H1 (cell line): ENCODE data around the gene SLCO4A1. TPM values are rescaled to one million over a fixed set of nuclear protein-coding genes. Genes with fewer than 3 reads are reported as not detected.

Source experiments
- ATF2 ChIP-seq: IDR thresholded peaks from 2 replicates; pipeline ENCODE4 v1.6.1; 2012; ENCODE audit warnings: low read length, inconsistent platforms
- CBX5 ChIP-seq: fragments of 300-800, 300-1000 bp; sonication (generic); IDR thresholded peaks from 2 replicates; pipeline ENCODE4 v1.7.1; 2016; ENCODE audit warnings: antibody characterized with exemption, low read length, low read depth
- CREB1 ChIP-seq: IDR thresholded peaks from 2 replicates; pipeline ENCODE4 v1.6.1; 2012; ENCODE audit warnings: inconsistent platforms
- CTCF ChIP-seq, 3 experiments: IDR thresholded peaks; 1 replicate in 2 of 3; 2 replicates in 1 of 3; pipeline versions ENCODE4 v1.5.1 to v1.6.1; 2011; ENCODE audit warnings: low read length in 3 of 3, mild to moderate bottlenecking in 3 of 3, inconsistent platforms in 2 of 3, low read depth in 1 of 3, moderate library complexity in 1 of 3; ENCODE audit not compliant: insufficient read depth in 1 of 3; ENCODE audit errors: control extremely low read depth in 1 of 3
- JUND ChIP-seq: IDR thresholded peaks from 2 replicates; pipeline ENCODE4 v1.6.1; 2011; ENCODE audit warnings: mild to moderate bottlenecking, improper control_type of control experiment, low read length
- SIRT6 ChIP-seq: IDR thresholded peaks from one replicate; pipeline ENCODE4 v1.7.1; 2012; ENCODE audit warnings: low read length, inconsistent platforms
- SP4 ChIP-seq: IDR thresholded peaks from 2 replicates; pipeline ENCODE4 v1.6.1; 2012; ENCODE audit warnings: low read length, inconsistent platforms
- polyA plus RNA-seq, 7 experiments: library from polyadenylated mRNA; depleted of rRNA in 3 of 7; stranded (reverse) in 5 of 7; unstranded in 2 of 7; fragments of >200 nt in 5 of 7; fragments of 200-250 nt in 2 of 7; gene quantifications; 1 replicate in 5 of 7; 2 replicates in 1 of 7; 4 replicates in 1 of 7; pipeline versions ENCODE4 v1.2.1 to v1.2.3, GENCODE V29; 2011 to 2013; ENCODE audit warnings: missing spikeins in 2 of 7, mixed read lengths in 2 of 7
- total RNA-seq: library from RNA; stranded (reverse); fragmentation: NEBNext Ultra II Directional; extraction: Animal tissue kit (Norgen Biotek cat#: 25700); gene quantifications from 2 replicates; pipeline ENCODE4 v1.2.1, GENCODE V29; 2021

Gene SLCO4A1
- total and polyA plus RNA-seq, 2 of the 8 experiments (the other 6 are each of a cell fraction or from before 2014, with no cell fraction given), result 10.5 to 18.5 TPM

- TF ChIP-seq CTCF (IDR thresholded peaks at IDR 0.05; ENCODE audit: control extremely low read depth in 1 of 3, insufficient read depth in 1 of 3, low read depth in 1 of 3, low read length in 3 of 3) (no peak), ATF2 (no peak), SIRT6 (no peak), CBX5 (no peak), SP4 (no peak), CREB1 (no peak), JUND (no peak)
Observed at GRCh38 chr20:62637110-62637509, 5.2 kb upstream of the SLCO4A1 start (continued).
